ENCODE measurements around the gene PIP5K1B. TPM values are rescaled to one million over a fixed set of nuclear protein-coding genes. Genes with fewer than 3 reads are reported as not detected.
A peak's percentile ranks its signal among the peaks of the same experiment; 100 is the strongest.

The PIP5K1B gene
- total and polyA plus RNA-seq, 2 of the 13 experiments (the other 11 are each of a cell fraction or from before 2014, with no cell fraction given), result 15.8 to 17.5 TPM

DNA sequence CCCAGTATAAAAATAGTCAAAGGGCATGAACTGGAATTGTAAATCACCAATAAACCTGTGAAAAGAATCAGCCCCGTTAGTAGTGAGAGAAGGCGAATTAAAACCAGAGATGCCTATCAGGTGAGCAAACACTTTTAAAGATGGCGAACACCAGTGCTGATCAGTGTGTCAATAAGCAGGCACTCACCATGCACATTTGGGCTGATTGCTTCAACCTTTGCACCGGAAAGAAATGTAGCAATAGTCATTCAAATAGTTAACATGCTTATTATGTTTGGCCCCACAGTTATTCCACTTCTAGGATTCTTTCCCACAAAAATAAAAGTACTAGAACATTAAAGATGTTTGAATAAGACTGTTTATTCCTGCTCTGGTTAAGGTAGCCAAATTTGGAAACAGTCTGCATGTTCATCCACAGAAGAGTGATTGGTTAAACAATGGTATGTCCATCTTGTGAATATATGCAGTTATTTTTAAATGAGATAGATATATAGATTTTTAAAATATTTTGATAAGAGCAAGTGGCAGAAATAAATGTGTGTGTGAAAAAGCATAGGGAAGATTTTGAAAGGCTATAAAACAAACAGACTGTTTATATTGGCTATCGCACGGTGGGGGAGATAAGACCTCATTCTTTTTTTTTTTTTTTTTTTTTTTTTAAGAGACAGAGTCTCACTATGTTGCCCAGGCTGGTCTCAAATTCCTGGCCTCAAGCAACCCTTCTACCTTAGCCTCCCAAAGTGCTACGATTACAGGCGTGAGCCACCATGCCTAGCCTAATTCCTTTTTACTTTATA is 112.2 kb downstream of the PIP5K1B start (continued):
- TF ChIP-seq ZFP62 (CRISPR knock-in tag; IDR thresholded peaks at IDR 0.05) (no peak), JUN (CRISPR knock-in tag; IDR thresholded peaks at IDR 0.05) (no peak), ZNF274 (CRISPR knock-in tag; IDR thresholded peaks at IDR 0.05) (no peak), FOXA3 (CRISPR knock-in tag; IDR thresholded peaks at IDR 0.05) (peak; percentile 96), MTF1 (CRISPR knock-in tag; IDR thresholded peaks at IDR 0.05) (no peak), MIXL1 (CRISPR knock-in tag; IDR thresholded peaks at IDR 0.05) (peak; percentile 86; the same call in 1 of the 2 replicates), FOXP1 (IDR thresholded peaks at IDR 0.05) (no peak), FOXP1 (CRISPR knock-in tag; IDR thresholded peaks at IDR 0.05) (peak; percentile 58; the same call in 1 of the 2 replicates), ZNF101 (CRISPR knock-in tag; IDR thresholded peaks at IDR 0.05; ENCODE audit: borderline replicate concordance, low read depth) (no peak), ZNF891 (CRISPR knock-in tag; IDR thresholded peaks at IDR 0.05) (no peak), NR2C2 (CRISPR knock-in tag; IDR thresholded peaks at IDR 0.05; ENCODE audit: borderline replicate concordance) (peak; percentile 92), ZNF230 (CRISPR knock-in tag; IDR thresholded peaks at IDR 0.05) (no peak), NAIF1 (CRISPR knock-in tag; IDR thresholded peaks at IDR 0.05; ENCODE audit: borderline replicate concordance) (no peak), GATA4 (IDR thresholded peaks at IDR 0.05; ENCODE audit: borderline replicate concordance, low read depth) (no peak), CBX1 (IDR thresholded peaks at IDR 0.05; ENCODE audit: low read depth) (no peak), RAD21 (CRISPR knock-in tag; IDR thresholded peaks at IDR 0.05) (no peak), JARID2 (CRISPR knock-in tag; IDR thresholded peaks at IDR 0.05; ENCODE audit: insufficient replicate concordance) (no peak), ERF (CRISPR knock-in tag; IDR thresholded peaks at IDR 0.05) (peak; percentile 67; the same call in 1 of the 2 replicates), KLF16 (CRISPR knock-in tag; IDR thresholded peaks at IDR 0.05) (peak in 1 of 2 experiments; percentile 33; a peak in 1 of 4 replicates), FLYWCH1 (CRISPR knock-in tag; IDR thresholded peaks at IDR 0.05) (no peak), RFXANK (CRISPR knock-in tag; IDR thresholded peaks at IDR 0.05) (0 out of 2 replicates have a peak, but pooled peaks have one; percentile 35), SUZ12 (IDR thresholded peaks at IDR 0.05; ENCODE audit: low read depth, low read length) (no peak), SP2 (CRISPR knock-in tag; IDR thresholded peaks at IDR 0.05) (no peak), ZNF460 (CRISPR knock-in tag; IDR thresholded peaks at IDR 0.05; ENCODE audit: borderline replicate concordance) (no peak), SSRP1 (CRISPR knock-in tag; IDR thresholded peaks at IDR 0.05) (no peak), CAMTA2 (CRISPR knock-in tag; IDR thresholded peaks at IDR 0.05; ENCODE audit: borderline replicate concordance) (no peak), CEBPG (CRISPR knock-in tag; IDR thresholded peaks at IDR 0.05) (peak; percentile 90)
- TF ChIP-seq, protein P1, sequence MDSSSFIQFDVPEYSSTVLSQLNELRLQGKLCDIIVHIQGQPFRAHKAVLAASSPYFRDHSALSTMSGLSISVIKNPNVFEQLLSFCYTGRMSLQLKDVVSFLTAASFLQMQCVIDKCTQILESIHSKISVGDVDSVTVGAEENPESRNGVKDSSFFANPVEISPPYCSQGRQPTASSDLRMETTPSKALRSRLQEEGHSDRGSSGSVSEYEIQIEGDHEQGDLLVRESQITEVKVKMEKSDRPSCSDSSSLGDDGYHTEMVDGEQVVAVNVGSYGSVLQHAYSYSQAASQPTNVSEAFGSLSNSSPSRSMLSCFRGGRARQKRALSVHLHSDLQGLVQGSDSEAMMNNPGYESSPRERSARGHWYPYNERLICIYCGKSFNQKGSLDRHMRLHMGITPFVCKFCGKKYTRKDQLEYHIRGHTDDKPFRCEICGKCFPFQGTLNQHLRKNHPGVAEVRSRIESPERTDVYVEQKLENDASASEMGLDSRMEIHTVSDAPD (CRISPR knock-in tag; IDR thresholded peaks at IDR 0.05), result 0 out of 2 replicates have a peak, but pooled peaks have one; percentile 32
- TF ChIP-seq, protein P2, sequence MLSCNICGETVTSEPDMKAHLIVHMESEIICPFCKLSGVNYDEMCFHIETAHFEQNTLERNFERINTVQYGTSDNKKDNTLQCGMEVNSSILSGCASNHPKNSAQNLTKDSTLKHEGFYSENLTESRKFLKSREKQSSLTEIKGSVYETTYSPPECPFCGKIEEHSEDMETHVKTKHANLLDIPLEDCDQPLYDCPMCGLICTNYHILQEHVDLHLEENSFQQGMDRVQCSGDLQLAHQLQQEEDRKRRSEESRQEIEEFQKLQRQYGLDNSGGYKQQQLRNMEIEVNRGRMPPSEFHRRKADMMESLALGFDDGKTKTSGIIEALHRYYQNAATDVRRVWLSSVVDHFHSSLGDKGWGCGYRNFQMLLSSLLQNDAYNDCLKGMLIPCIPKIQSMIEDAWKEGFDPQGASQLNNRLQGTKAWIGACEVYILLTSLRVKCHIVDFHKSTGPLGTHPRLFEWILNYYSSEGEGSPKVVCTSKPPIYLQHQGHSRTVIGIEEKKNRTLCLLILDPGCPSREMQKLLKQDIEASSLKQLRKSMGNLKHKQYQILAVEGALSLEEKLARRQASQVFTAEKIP (CRISPR knock-in tag; IDR thresholded peaks at IDR 0.05; ENCODE audit: borderline replicate concordance), result no peak
- TF ChIP-seq, protein P3, sequence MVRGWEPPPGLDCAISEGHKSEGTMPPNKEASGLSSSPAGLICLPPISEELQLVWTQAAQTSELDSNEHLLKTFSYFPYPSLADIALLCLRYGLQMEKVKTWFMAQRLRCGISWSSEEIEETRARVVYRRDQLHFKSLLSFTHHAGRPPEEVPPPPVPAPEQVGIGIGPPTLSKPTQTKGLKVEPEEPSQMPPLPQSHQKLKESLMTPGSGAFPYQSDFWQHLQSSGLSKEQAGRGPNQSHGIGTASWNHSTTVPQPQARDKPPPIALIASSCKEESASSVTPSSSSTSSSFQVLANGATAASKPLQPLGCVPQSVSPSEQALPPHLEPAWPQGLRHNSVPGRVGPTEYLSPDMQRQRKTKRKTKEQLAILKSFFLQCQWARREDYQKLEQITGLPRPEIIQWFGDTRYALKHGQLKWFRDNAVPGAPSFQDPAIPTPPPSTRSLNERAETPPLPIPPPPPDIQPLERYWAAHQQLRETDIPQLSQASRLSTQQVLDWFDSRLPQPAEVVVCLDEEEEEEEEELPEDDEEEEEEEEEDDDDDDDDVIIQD (CRISPR knock-in tag; IDR thresholded peaks at IDR 0.05; ENCODE audit: low read depth), result peak; percentile 97
